GM13977 (cell line): ENCODE measurements around the gene ACBD6.

Experiments used
- DNase-seq: peaks from one replicate; pipeline ENCODE4 v3.0.0; 2012; ENCODE audit warnings: low spot score
- CTCF ChIP-seq: IDR thresholded peaks from 2 replicates; pipeline ENCODE4 v1.5.1; 2012; ENCODE audit warnings: mild to moderate bottlenecking, control low read depth; ENCODE audit not compliant: insufficient read depth; ENCODE audit errors: extremely low read depth, missing control alignments
- in situ Hi-C: fragments of 300-500 bp; cut with MboI; formaldehyde crosslinking; loops from one replicate; pipeline ENCODE4 v1.12.0; 2022; ENCODE audit warnings: low sequenced_read_pairs, low pct_unique_long_range_greater_than_20kb, mixed read lengths, inconsistent platforms; ENCODE audit not compliant: unreplicated experiment

ACBD6 gene

GRCh38 chr1:180498594-180498993 is 3.8 kb downstream of the ACBD6 start:
- no peak for TF ChIP-seq CTCF
- DNase-seq: no peak

GRCh38 chr1:180497826-180498225 is 4.6 kb downstream of the ACBD6 start:
- DNase-seq: no peak
- in situ Hi-C loops: no loop called here
- no peak for TF ChIP-seq CTCF

More at GRCh38 chr1:180498594-180498993, 3.8 kb downstream of the ACBD6 start:
- in situ Hi-C loops: no loop called here

- in situ Hi-C loops: no loop called here
- no peak for DNase-seq
- TF ChIP-seq CTCF: no peak
Observed at GRCh38 chr1:180494370-180494769, 8.0 kb downstream of the ACBD6 start.

GRCh38 chr1:180489976-180490375 is 12.4 kb downstream of the ACBD6 start:
- DNase-seq: no peak
- in situ Hi-C loops: loop anchor here (10.0 kb wide), 1 partner anchor 235 kb away; no protein-coding TSS in a partner anchor
- no peak for TF ChIP-seq CTCF

- DNase-seq: no peak
- no peak for TF ChIP-seq CTCF
- in situ Hi-C loops: loop anchor here (10.0 kb wide), 1 partner anchor 235 kb away; no protein-coding TSS in a partner anchor
Observed at GRCh38 chr1:180489313-180489712, 13.1 kb downstream of the ACBD6 start.

GRCh38 chr1:180488661-180489060 is 13.7 kb downstream of the ACBD6 start:
- DNase-seq: no peak
- no peak for TF ChIP-seq CTCF
- in situ Hi-C loops: loop anchor here (10.0 kb wide), 1 partner anchor 234 kb away; no protein-coding TSS in a partner anchor
